ENCODE measurements around the gene CBLN3.

The CBLN3 gene

GRCh38 chr14:24458736-24459135 lies 29.3 kb upstream of the CBLN3 start:
- TF ChIP-seq TCF12 (IDR thresholded peaks at IDR 0.05; ENCODE audit: low read depth) (no peak), TAF1 (IDR thresholded peaks at IDR 0.05; ENCODE audit: low read depth) (no peak), YY1 (IDR thresholded peaks at IDR 0.05; ENCODE audit: low read depth) (no peak), TEAD4 (IDR thresholded peaks at IDR 0.05) (no peak), FOXM1 (IDR thresholded peaks at IDR 0.05; ENCODE audit: borderline replicate concordance, low read depth) (no peak), CREB1 (IDR thresholded peaks at IDR 0.05; ENCODE audit: low read depth) (no peak), EP300 (IDR thresholded peaks at IDR 0.05; ENCODE audit: borderline replicate concordance) (no peak), ZBTB7A (IDR thresholded peaks at IDR 0.05; ENCODE audit: low read depth) (no peak), NFIC (IDR thresholded peaks at IDR 0.05) (no peak), USF1 (IDR thresholded peaks at IDR 0.05) (no peak), REST (IDR thresholded peaks at IDR 0.05; ENCODE audit: low read depth) (no peak), CEBPB (IDR thresholded peaks at IDR 0.05) (no peak)

- no peak for TF ChIP-seq REST (IDR thresholded peaks at IDR 0.05; ENCODE audit: low read depth)
- no peak for TF ChIP-seq USF1 (IDR thresholded peaks at IDR 0.05)
- no peak for TF ChIP-seq YY1 (IDR thresholded peaks at IDR 0.05; ENCODE audit: low read depth)
- TF ChIP-seq RAD21 (IDR thresholded peaks at IDR 0.05; ENCODE audit: low read depth), result no peak
Measured at GRCh38 chr14:24456980-24457379, 27.5 kb upstream of the CBLN3 start.

- TF ChIP-seq NFIC (IDR thresholded peaks at IDR 0.05) (no peak), TAF1 (IDR thresholded peaks at IDR 0.05; ENCODE audit: low read depth) (no peak), EGR1 (IDR thresholded peaks at IDR 0.05) (no peak), CEBPB (IDR thresholded peaks at IDR 0.05) (no peak), YY1 (IDR thresholded peaks at IDR 0.05; ENCODE audit: low read depth) (no peak), EP300 (IDR thresholded peaks at IDR 0.05; ENCODE audit: borderline replicate concordance) (no peak), CREB1 (IDR thresholded peaks at IDR 0.05; ENCODE audit: low read depth) (no peak), TCF12 (IDR thresholded peaks at IDR 0.05; ENCODE audit: low read depth) (no peak), REST (IDR thresholded peaks at IDR 0.05; ENCODE audit: low read depth) (no peak), FOXM1 (IDR thresholded peaks at IDR 0.05; ENCODE audit: borderline replicate concordance, low read depth) (no peak), RAD21 (IDR thresholded peaks at IDR 0.05; ENCODE audit: low read depth) (no peak), ZBTB7A (IDR thresholded peaks at IDR 0.05; ENCODE audit: low read depth) (no peak), MAX (IDR thresholded peaks at IDR 0.05) (no peak), USF1 (IDR thresholded peaks at IDR 0.05) (no peak), TEAD4 (IDR thresholded peaks at IDR 0.05) (no peak)
Measured at GRCh38 chr14:24443053-24443665, 13.7 kb upstream of the CBLN3 start.

- TF ChIP-seq CREB1 (IDR thresholded peaks at IDR 0.05; ENCODE audit: low read depth), result no peak; the same call in 1 of the 2 replicates
- no peak for TF ChIP-seq TEAD4 (IDR thresholded peaks at IDR 0.05)
- peak; percentile 39; the same call in 1 of the 2 replicates for TF ChIP-seq TAF1 (IDR thresholded peaks at IDR 0.05; ENCODE audit: low read depth)
- TF ChIP-seq FOXM1 (IDR thresholded peaks at IDR 0.05; ENCODE audit: borderline replicate concordance, low read depth), result no peak
- TF ChIP-seq USF1 (IDR thresholded peaks at IDR 0.05), result peak; percentile 94
- no peak for TF ChIP-seq EP300 (IDR thresholded peaks at IDR 0.05; ENCODE audit: borderline replicate concordance)
- TF ChIP-seq TCF12 (IDR thresholded peaks at IDR 0.05; ENCODE audit: low read depth), result 0 out of 2 replicates have a peak, but pooled peaks have one; percentile 20
- TF ChIP-seq MAX (IDR thresholded peaks at IDR 0.05), result peak; percentile 70
- no peak for TF ChIP-seq NFIC (IDR thresholded peaks at IDR 0.05)
- 0 out of 2 replicates have a peak, but pooled peaks have one; percentile 5 for TF ChIP-seq CEBPB (IDR thresholded peaks at IDR 0.05)
- no peak for TF ChIP-seq REST (IDR thresholded peaks at IDR 0.05; ENCODE audit: low read depth)
- TF ChIP-seq YY1 (IDR thresholded peaks at IDR 0.05; ENCODE audit: low read depth), result peak; percentile 11; the same call in 1 of the 2 replicates
- TF ChIP-seq RAD21 (IDR thresholded peaks at IDR 0.05; ENCODE audit: low read depth), result no peak
- TF ChIP-seq ZBTB7A (IDR thresholded peaks at IDR 0.05; ENCODE audit: low read depth), result no peak
- no peak for TF ChIP-seq EGR1 (IDR thresholded peaks at IDR 0.05)
Measured at GRCh38 chr14:24442240-24443052, 13.0 kb upstream of the CBLN3 start, which contains the start of gene SDR39U1. TSS of gene SDR39U1 (minus strand) at chr14:24442776. CDS start at chr14:24442769, 7 bp downstream.
